Activated naive CD4-positive, alpha-beta T cell treated with anti-CD3 and anti-CD28 coated beads for 36 hours (primary cell): ENCODE measurements around the gene TDRD7. TPM values are rescaled to one million over a fixed set of nuclear protein-coding genes. Genes with fewer than 3 reads are reported as not detected.
"Not testable (repeated sequence)": the region's sequence is repeated elsewhere in the genome, so short reads cannot be mapped to it uniquely, and the experiment has no call there.

Experiments
- CTCF ChIA-PET: fragments of 350-600 bp; sonication (Branson Sonifier 250); formaldehyde crosslinking; loops from one replicate; lab custom pipeline; 2021; ENCODE audit warnings: antibody characterized with exemption; lab: Charles Lee
- DNase-seq: peaks from one replicate; pipeline ENCODE4 v3.0.0-alpha.2; 2020
- H3K27ac Mint-ChIP-seq: one replicate; pipeline ENCODE4 v1.8.0; 2021; ENCODE audit warnings: mild to moderate bottlenecking, mixed read lengths
- H3K27me3 Mint-ChIP-seq: one replicate; pipeline ENCODE4 v1.8.0; 2021; ENCODE audit warnings: low read depth, mixed read lengths
- H3K36me3 Mint-ChIP-seq: one replicate; pipeline ENCODE4 v1.8.0; 2021; ENCODE audit warnings: low read depth, mixed read lengths
- H3K4me1 Mint-ChIP-seq: one replicate; pipeline ENCODE4 v1.8.0; 2021; ENCODE audit warnings: low read depth, mixed read lengths
- H3K4me3 Mint-ChIP-seq: one replicate; pipeline ENCODE4 v1.8.0; 2021; ENCODE audit warnings: mild to moderate bottlenecking, moderate library complexity, mixed read lengths
- H3K9me3 Mint-ChIP-seq: one replicate; pipeline ENCODE4 v1.8.0; 2021; ENCODE audit warnings: mixed read lengths
- intact Hi-C: fragments of 100-400 bp; cut with micrococcal nuclease; formaldehyde crosslinking; loops from one replicate; pipeline ENCODE4 v1.15.1; 2023
- total RNA-seq, 2 experiments: library from RNA; stranded (reverse); gene quantifications; one replicate each; pipeline ENCODE4 v1.2.3, GENCODE V29; 2021

TDRD7 gene
- total RNA-seq, 2 experiments from 2014 or later = 6.9 to 7.4 TPM

DNA sequence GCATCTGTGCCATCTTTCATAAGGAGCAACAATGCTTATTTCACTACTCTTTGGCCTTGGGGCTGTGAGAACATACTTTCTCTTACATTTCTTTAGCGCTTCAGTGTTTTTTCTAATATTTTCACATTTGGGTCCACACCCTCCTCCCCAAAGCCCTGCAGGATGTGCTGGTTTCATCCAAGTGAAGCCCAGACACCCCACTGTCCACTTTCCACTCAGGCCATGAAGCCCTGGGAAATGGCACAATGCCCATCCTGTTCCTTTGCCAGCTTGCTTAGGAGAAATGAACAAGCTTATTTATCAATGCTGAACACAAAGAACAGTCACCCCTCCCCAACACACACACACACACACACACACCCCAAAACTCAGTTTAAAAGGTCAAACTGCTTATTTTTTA, 72.2 kb downstream of the TDRD7 start:
- intact Hi-C loops = no loop called here
- CTCF ChIA-PET = interaction anchor here (1.2 kb wide), 1 partner anchor 17 kb away, joined by 4 read pairs; the partner anchor contains the start of gene TMOD1
- no peaks in the 10 kb centered on the region for H3K4me1 Mint-ChIP-seq
- H3K27ac Mint-ChIP-seq = no peak overlapping the region
- H3K4me3 Mint-ChIP-seq = no peak overlapping the region
- no peaks in the 10 kb centered on the region for H3K27me3 Mint-ChIP-seq
- H3K36me3 Mint-ChIP-seq = peaks cover 50% of the 10 kb centered on the region
- peaks cover 15% of the 10 kb centered on the region for H3K9me3 Mint-ChIP-seq
- no peak for DNase-seq

DNA sequence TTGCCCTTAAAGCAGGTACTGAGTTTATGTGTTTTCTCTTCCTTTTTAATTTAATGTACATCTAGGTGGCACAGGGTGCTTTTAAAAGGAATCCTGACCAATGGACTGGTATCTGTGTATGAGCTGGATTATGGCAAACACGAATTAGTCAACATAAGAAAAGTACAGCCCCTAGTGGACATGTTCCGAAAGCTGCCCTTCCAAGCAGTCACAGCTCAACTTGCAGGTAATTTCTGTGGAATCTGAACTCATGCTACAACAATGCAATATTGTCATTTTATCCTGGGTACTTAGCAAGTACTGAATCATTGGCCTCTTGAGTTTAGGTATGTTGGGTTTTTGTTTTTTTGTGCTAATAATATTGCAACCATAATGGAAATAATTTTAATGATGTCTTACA, 75.2 kb downstream of the TDRD7 start:
- intact Hi-C loops = no loop called here
- no peak for DNase-seq

DNA sequence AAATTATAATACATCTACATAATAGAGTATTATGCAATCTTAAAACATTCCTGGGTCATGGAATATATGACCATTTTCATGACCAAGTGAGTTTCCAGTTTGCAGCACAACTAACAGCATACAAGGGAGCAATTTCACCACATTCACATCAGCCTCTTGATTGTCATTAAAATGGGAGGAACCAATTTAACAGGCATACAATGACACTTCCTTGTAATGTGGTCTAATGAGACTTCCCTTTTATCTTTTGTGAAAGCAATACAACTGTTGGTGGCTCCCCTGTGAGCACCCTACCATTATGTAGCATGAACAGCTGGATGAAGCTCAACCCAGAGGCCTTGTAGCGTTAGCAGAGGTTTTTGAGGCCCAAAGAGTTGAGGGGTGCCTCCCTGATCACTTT, 76.0 kb downstream of the TDRD7 start:
- DNase-seq = no peak
- intact Hi-C loops = no loop called here
- CTCF ChIA-PET = interaction anchor here (0.6 to 1.7 kb wide), 3 partner anchors 82 to 724 kb away, joined by 3 to 4 read pairs (median 3); no protein-coding TSS in a partner anchor
- Mint-ChIP-seq H3K4me3 (no peak overlapping the region), H3K4me1 (no peaks in the 10 kb centered on the region), H3K36me3 (peaks cover 42% of the 10 kb centered on the region), H3K9me3 (peaks cover 15% of the 10 kb centered on the region), H3K27me3 (no peaks in the 10 kb centered on the region), H3K27ac (no peak overlapping the region)

More for the DNA sequence above, 75.2 kb downstream of the TDRD7 start:
- peaks cover 15% of the 10 kb centered on the region for H3K9me3 Mint-ChIP-seq
- CTCF ChIA-PET = interaction anchor here (0.9 kb wide), 1 partner anchor 111 kb away, joined by 4 read pairs; no protein-coding TSS in a partner anchor
- H3K27me3 Mint-ChIP-seq = no peaks in the 10 kb centered on the region
- no peak overlapping the region for H3K4me3 Mint-ChIP-seq
- H3K4me1 Mint-ChIP-seq = no peaks in the 10 kb centered on the region
- H3K27ac Mint-ChIP-seq = no peak overlapping the region
- peaks cover 48% of the 10 kb centered on the region for H3K36me3 Mint-ChIP-seq

DNA sequence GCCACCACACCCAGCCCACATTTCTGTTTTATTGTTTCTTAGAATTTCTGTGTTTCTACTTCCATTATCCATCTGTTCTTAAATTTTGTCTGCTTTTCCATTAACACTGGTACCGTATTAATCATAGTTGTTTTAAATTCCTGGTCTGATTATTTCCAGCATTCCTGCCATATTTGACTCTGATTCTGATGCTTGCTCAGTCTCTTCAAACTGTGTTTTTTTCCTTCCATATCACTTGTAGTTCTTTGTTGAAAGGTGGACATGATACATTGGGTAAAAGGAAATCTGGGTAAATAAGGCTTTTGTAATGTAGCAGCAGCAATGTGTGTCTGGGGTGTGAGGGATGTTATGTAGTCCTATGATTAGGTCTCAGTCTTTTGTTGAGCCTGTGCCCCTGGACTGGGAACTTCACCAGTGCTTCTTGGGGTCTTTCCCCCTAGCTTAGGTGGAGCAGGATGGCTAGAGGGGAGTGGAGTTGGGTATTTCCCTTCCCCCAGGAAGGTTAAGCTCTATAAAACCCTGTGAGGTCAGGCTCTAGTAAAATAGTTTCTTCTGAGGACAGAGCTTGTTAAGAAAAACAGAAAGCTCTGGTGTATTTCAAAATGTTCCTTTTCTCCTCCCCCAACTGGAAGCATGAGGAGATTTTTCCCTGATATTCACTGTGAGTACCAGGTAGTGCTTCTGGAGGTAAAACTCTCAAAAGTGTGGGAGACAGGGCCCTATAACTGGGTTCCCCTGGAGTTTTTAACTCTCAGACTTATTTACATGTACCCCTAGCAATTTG, 79.5 kb downstream of the TDRD7 start:
- CTCF ChIA-PET = no interaction called here
- H3K27me3 Mint-ChIP-seq = no peaks in the 10 kb centered on the region
- H3K36me3 Mint-ChIP-seq = peaks cover 43% of the 10 kb centered on the region
- DNase-seq = no peak
- no peaks in the 10 kb centered on the region for H3K4me1 Mint-ChIP-seq
- intact Hi-C loops = no loop called here
- no peak overlapping the region for H3K27ac Mint-ChIP-seq
- no peak overlapping the region for H3K4me3 Mint-ChIP-seq
- H3K9me3 Mint-ChIP-seq = peaks cover 15% of the 10 kb centered on the region

DNA sequence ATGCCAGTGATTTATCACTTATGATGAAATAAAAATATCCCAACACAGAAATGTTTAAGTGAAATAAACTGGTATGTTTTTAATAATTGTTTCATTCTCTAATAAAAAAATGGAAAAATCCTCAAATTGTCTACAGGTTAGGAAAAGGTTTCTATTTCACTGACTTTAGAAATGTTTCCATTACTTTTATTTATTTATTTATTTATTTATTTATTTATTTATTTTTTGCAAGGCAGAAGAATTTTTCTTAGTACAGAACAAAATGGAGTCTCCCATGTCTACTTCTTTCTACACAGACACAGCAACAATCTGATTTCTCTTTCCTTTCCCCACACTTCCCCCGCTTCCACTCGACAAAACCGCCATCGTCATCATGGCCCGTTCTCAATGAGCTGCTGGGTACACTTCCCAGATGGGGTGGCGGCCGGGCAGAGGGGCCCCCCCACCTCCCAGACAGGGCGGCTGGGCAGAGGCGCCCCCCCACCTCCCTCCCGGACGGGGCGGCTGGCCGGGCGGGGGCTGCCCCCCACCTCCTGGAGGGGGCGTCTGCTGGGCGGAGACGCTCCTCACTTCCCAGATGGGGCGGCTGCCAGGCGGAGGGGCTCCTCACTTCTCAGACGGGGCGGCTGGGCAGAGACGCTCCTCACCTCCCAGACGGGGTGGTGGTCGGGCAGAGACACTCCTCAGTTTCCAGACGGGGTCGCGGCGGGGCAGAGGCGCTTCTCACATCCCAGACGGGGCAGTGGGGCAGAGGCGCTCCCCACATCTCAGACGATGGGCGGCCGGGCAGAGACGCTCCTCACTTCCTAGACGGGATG, 85.9 kb downstream of the TDRD7 start:
- DNase-seq, H3K4me3 Mint-ChIP-seq, H3K27ac Mint-ChIP-seq, intact Hi-C loops, H3K9me3 Mint-ChIP-seq: not testable (repeated sequence)
- CTCF ChIA-PET = interaction anchor here (1.1 kb wide), 1 partner anchor 118 kb away, joined by 3 read pairs; no protein-coding TSS in a partner anchor
- peaks cover 12% of the 10 kb centered on the region for H3K4me1 Mint-ChIP-seq
- peaks cover 26% of the 10 kb centered on the region for H3K27me3 Mint-ChIP-seq
- H3K36me3 Mint-ChIP-seq = peaks cover 19% of the 10 kb centered on the region

DNA sequence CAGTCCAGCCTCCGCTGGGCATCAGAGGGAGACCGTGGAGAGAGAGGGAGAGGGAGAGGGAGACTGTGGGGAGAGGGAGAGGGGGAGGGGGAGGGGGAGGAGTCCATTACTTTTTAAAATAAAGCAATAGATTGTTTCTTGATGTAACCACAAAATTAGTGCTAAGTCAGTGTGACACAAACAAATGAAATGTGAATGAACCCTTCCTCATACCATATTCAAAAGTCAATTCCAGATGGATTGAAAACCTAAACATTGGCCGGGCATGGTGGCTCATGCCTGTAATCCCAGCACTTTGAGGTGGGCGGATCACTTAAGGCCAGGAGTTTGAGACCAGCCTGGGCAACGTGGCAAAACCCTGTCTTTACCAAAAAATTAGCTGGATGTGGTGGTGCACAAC, 87.0 kb downstream of the TDRD7 start:
- DNase-seq, H3K9me3 Mint-ChIP-seq, CTCF ChIA-PET, intact Hi-C loops, H3K4me3 Mint-ChIP-seq, H3K27ac Mint-ChIP-seq: not testable (repeated sequence)
- Mint-ChIP-seq H3K36me3 (peaks cover 16% of the 10 kb centered on the region), H3K27me3 (peaks cover 37% of the 10 kb centered on the region), H3K4me1 (peaks cover 17% of the 10 kb centered on the region)

DNA sequence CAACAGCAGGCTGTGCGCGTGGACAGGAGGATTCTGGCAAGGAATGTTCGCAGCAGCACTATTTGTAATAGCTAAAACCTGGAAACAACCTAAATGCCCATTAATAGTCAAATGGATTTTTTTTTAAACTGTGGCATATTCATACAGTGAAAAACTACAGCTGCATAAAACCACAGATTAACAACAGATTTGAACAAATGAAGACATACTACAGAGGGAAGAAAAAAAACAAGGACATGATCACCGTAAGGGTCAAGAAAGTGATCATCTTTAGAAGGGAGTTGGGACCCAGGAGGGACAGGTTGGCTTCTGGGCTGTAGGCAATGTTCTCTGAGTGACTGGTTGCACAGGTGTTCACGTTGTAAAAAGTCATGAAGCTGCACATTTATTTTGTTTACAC, 88.4 kb downstream of the TDRD7 start:
- Mint-ChIP-seq H3K9me3 (no peaks in the 10 kb centered on the region), H3K27me3 (peaks cover 49% of the 10 kb centered on the region), H3K4me3 (no peak overlapping the region), H3K27ac (no peak overlapping the region), H3K36me3 (peaks cover 16% of the 10 kb centered on the region), H3K4me1 (peaks cover 17% of the 10 kb centered on the region)
- DNase-seq = no peak
- CTCF ChIA-PET = interaction anchor here (0.6 to 3.9 kb wide), 7 partner anchors 10 to 1325 kb away, joined by 3 to 21 read pairs (median 4); partner anchors contain the start of gene TDRD7
- intact Hi-C loops = loop anchor here (5.0 kb wide), 1 partner anchor 77 kb away; no protein-coding TSS in a partner anchor

DNA sequence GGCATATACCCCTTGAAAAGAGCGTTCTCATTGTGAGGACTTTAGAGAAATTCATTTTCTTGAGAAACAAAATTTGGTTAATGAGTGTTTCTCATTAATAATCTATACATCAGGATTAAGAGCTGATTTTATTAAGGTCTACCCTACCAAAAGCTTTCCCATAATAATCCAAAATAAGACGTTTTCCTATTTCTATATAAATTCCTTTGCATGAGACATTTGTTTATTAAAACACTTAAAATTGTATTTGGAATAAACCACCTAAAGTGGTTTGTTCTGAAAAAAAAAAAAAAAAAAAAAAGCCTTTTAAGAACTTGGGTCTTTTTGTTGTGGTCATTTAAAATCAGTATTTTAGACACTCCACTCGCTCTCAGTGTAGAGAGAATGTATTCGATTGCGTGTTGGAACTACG, 88.9 kb downstream of the TDRD7 start:
- peak overlapping the region; percentile 65 for H3K4me3 Mint-ChIP-seq
- H3K27me3 Mint-ChIP-seq = peaks cover 49% of the 10 kb centered on the region
- DNase-seq = no peak
- no peaks in the 10 kb centered on the region for H3K9me3 Mint-ChIP-seq
- CTCF ChIA-PET = interaction anchor here (0.7 to 3.9 kb wide), 8 partner anchors 10 to 1325 kb away, joined by 3 to 21 read pairs (median 4); partner anchors contain the start of gene TDRD7
- H3K27ac Mint-ChIP-seq = no peak overlapping the region
- intact Hi-C loops = loop anchor here (1.0 to 5.0 kb wide), 2 partner anchors 77 to 89 kb away; no protein-coding TSS in a partner anchor
- H3K4me1 Mint-ChIP-seq = peaks cover 17% of the 10 kb centered on the region
- H3K36me3 Mint-ChIP-seq = peaks cover 13% of the 10 kb centered on the region

DNA sequence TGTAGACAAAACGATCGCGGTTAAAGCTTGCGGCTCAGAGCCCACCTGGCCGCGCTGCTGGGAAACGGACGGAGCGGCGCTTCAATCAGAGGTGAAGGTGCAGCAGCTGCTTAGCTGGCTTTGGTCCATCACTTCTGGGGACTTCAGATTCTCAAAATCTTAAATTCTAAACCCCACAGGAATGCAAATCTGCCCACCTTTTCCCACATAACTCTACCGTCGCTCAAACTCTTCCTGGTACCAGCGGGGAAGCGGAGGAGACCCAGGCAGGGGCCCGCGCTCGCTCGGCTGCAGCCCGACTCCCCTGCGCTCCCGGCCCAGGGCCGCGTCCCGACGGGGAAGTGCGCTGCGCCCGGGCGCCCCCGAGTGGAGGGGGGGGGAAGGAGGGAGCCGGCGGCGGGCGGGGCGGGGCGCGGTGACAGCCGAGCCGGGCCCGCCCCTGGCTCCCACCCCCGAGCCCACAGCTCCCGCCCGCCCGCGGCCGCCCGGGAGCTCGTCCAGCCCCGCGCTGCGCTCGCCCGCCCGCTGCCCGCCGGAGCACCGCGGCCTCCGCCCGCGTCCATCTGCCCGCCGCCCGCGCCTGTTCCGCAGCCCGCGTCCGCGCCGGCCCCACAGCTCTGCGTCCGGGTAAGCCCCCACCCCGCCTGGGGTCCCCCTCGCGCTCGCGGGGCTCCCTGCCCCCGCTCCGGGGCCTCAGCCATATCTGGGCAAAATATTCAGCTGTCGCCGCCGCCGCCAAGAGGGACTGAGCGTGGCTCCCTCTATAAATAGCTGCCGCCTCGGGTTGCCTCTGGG, 89.5 kb downstream of the TDRD7 start, which contains the start of gene TMOD1:
Gene TMOD1, plus strand, starts transcription at position 490 of the 795 bp plus-strand sequence. CDS start 22,523 bp downstream, outside the sequence.
- intact Hi-C loops = loop anchor here (1.0 to 5.0 kb wide), 2 partner anchors 76 to 90 kb away; no protein-coding TSS in a partner anchor
- H3K27me3 Mint-ChIP-seq = peaks cover 49% of the 10 kb centered on the region
- H3K4me3 Mint-ChIP-seq = peak within 1 kb of the TSS; percentile 65
- peak; percentile 34 for DNase-seq
- no peaks in the 10 kb centered on the region for H3K9me3 Mint-ChIP-seq
- H3K36me3 Mint-ChIP-seq = peaks cover 9% of the 10 kb centered on the region
- no peak within 1 kb of the TSS for H3K27ac Mint-ChIP-seq
- CTCF ChIA-PET = interaction anchor here (1.1 to 3.9 kb wide), 6 partner anchors 17 to 112 kb away, joined by 3 to 21 read pairs (median 4); partner anchors contain the start of gene TDRD7
- peaks cover 17% of the 10 kb centered on the region for H3K4me1 Mint-ChIP-seq

DNA sequence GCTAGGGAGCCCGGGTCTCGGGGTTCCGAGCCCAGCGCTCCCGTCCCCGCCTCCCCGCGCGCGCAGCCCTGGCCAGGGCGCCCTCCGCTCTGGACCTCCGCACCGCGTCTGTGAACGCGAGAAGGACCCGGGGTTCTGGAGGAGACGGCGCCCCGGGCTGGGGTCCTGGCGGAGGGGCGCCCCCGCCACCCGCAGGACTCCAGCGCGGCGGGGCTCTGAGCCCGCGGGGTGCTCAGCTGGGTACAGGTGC, 90.0 kb downstream of the TDRD7 start:
- H3K4me1 Mint-ChIP-seq = peaks cover 17% of the 10 kb centered on the region
- DNase-seq = no peak
- CTCF ChIA-PET = interaction anchor here (1.1 to 3.9 kb wide), 6 partner anchors 18 to 112 kb away, joined by 3 to 21 read pairs (median 4); partner anchors contain the start of gene TDRD7
- H3K36me3 Mint-ChIP-seq = peaks cover 4% of the 10 kb centered on the region
- intact Hi-C loops = loop anchor here (1.0 to 5.0 kb wide), 2 partner anchors 75 to 91 kb away; no protein-coding TSS in a partner anchor
- H3K9me3 Mint-ChIP-seq = no peaks in the 10 kb centered on the region
- no peak overlapping the region for H3K27ac Mint-ChIP-seq
- no peak overlapping the region for H3K4me3 Mint-ChIP-seq
- H3K27me3 Mint-ChIP-seq = peaks cover 49% of the 10 kb centered on the region

DNA sequence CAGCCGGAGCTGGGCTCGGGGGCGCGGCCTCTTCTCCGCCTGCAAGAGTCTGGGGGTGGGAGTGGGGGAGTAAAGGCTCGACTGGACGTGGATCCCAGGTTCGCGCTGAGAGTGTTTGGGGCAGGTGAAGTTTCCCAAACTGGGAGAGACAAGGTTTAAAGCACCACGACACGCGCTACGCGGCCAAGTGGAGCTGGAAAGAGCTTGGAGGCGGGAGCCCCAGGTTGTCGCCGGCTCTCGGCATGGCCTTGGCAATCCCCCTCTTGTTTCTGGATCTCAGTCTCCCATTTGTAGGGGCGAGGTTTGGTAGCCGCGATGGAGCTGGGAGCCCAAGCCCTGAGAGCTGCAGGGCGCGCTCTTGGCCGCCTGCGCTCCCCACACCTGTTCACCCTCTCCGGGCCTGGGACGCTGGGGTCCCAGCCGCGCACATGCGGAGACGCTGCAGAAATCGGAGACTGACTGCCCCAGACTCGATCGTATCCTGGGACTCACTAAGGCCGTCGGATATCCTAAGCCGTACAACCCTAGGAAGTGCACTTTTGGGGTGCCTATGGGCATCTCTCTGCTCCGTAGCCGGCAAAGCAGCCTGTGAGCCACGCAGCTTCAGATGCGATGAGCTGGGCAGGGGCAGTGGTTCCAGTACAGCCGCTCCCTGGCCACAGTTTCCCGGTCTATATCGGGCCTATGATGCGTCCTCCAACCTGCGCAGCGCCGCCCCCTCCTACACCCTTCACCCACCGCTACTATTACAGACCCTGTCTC, 90.5 kb downstream of the TDRD7 start:
- Mint-ChIP-seq H3K4me1 (peaks cover 17% of the 10 kb centered on the region), H3K36me3 (no peaks in the 10 kb centered on the region), H3K27ac (no peak overlapping the region), H3K4me3 (peak overlapping the region; percentile 64), H3K27me3 (peaks cover 49% of the 10 kb centered on the region), H3K9me3 (no peaks in the 10 kb centered on the region)
- CTCF ChIA-PET = interaction anchor here (1.1 to 3.9 kb wide), 7 partner anchors 18 to 111 kb away, joined by 3 to 21 read pairs (median 5); partner anchors contain the start of gene TDRD7
- intact Hi-C loops = loop anchor here (5.0 kb wide), 1 partner anchor 75 kb away; no protein-coding TSS in a partner anchor
- DNase-seq = no peak
